Measurements from ENCODE around the gene IFT172. TPM values are rescaled to one million over a fixed set of nuclear protein-coding genes. Genes with fewer than 3 reads are reported as not detected.

IFT172 gene
- 6.0 to 9.0 TPM (median 7.5 TPM) in 5 replicates for total RNA-seq (2022; extraction: Qiagen RNA extraction)

GRCh38 chr2:27489498-27490397 lies at the start of gene IFT172:
Gene IFT172 (minus strand): TSS chr2:27489743. CDS start chr2:27489653, 90 bp downstream.

GRCh38 chr2:27496357-27497287 lies 7.1 kb upstream of the IFT172 start, which contains the start of gene GCKR:
Gene GCKR (plus strand): TSS chr2:27496839. CDS start chr2:27496905, 66 bp downstream.

GRCh38 chr2:27494944-27495554 lies 5.5 kb upstream of the IFT172 start, which contains the start of gene FNDC4:
Gene FNDC4 (minus strand): TSS chr2:27495200. CDS start chr2:27494679, 521 bp downstream.

GRCh38 chr2:27441958-27442919 lies 47.3 kb downstream of the IFT172 start, which contains the start of gene KRTCAP3:
Gene KRTCAP3 (plus strand): TSS chr2:27442381. CDS start chr2:27442413, 32 bp downstream.

GRCh38 chr2:27428213-27428977 lies 61.1 kb downstream of the IFT172 start, which contains the start of gene NRBP1:
Gene NRBP1 (plus strand): TSS chr2:27428631. CDS start chr2:27433274, 4,643 bp downstream.

GRCh38 chr2:27409321-27410073 lies 80.0 kb downstream of the IFT172 start, which contains the start of gene PPM1G:
Gene PPM1G (minus strand): TSS chr2:27409591. CDS start chr2:27409422, 169 bp downstream.

Other genes starting within 250 kb of the IFT172 start
- gene SLC30A3, start 226.7 kb downstream of the IFT172 start, total RNA-seq (2022; extraction: Qiagen RNA extraction): 1.8 to 3.4 TPM (median 3.3 TPM) in 5 replicates
- not detected in 5 replicates for gene DNAJC5G, start 214.3 kb downstream of the IFT172 start, total RNA-seq (2022; extraction: Qiagen RNA extraction)
- gene TRIM54, start 207.3 kb downstream of the IFT172 start, total RNA-seq (2022; extraction: Qiagen RNA extraction): 0.67 to 1.2 TPM (median 0.81 TPM) in 5 replicates
- 0.63 to 2.5 TPM (median 1.7 TPM) in 5 replicates for gene UCN, start 181.3 kb downstream of the IFT172 start, total RNA-seq (2022; extraction: Qiagen RNA extraction)
- 76.2 to 97.2 TPM (median 87.4 TPM) in 5 replicates for gene MPV17, start 166.6 kb downstream of the IFT172 start, total RNA-seq (2022; extraction: Qiagen RNA extraction)
- gene GTF3C2, start 133.0 kb downstream of the IFT172 start, total RNA-seq (2022; extraction: Qiagen RNA extraction): 57.2 to 68.7 TPM (median 63.7 TPM) in 5 replicates
- 51.5 to 60.8 TPM (median 57.1 TPM) in 5 replicates for gene EIF2B4, start 119.4 kb downstream of the IFT172 start, total RNA-seq (2022; extraction: Qiagen RNA extraction)
- gene SNX17, start 119.1 kb downstream of the IFT172 start, total RNA-seq (2022; extraction: Qiagen RNA extraction): 124 to 133 TPM (median 128 TPM) in 5 replicates
- gene ZNF513, start 109.0 kb downstream of the IFT172 start, total RNA-seq (2022; extraction: Qiagen RNA extraction): 11.5 to 15.4 TPM (median 13.4 TPM) in 5 replicates
- 152 to 176 TPM (median 176 TPM) in 5 replicates for gene PPM1G, start 80.2 kb downstream of the IFT172 start, total RNA-seq (2022; extraction: Qiagen RNA extraction)
- gene NRBP1, start 61.1 kb downstream of the IFT172 start, total RNA-seq (2022; extraction: Qiagen RNA extraction): 119 to 140 TPM (median 133 TPM) in 5 replicates
- 0.39 to 0.87 TPM (median 0.45 TPM) in 5 replicates for gene KRTCAP3, start 47.4 kb downstream of the IFT172 start, total RNA-seq (2022; extraction: Qiagen RNA extraction)
- 3.8 to 5.3 TPM (median 4.5 TPM) in 5 replicates for gene FNDC4, start 5.5 kb upstream of the IFT172 start, total RNA-seq (2022; extraction: Qiagen RNA extraction)
- gene GCKR, start 7.1 kb upstream of the IFT172 start, total RNA-seq (2022; extraction: Qiagen RNA extraction): 0.13 to 0.20 TPM (median 0.13 TPM) in 5 replicates
- gene ZNF512, start 93.3 kb upstream of the IFT172 start, total RNA-seq (2022; extraction: Qiagen RNA extraction): 18.2 to 21.6 TPM (median 19.3 TPM) in 5 replicates
- 3.5 to 4.8 TPM (median 3.8 TPM) in 5 replicates for gene CCDC121, start 139.3 kb upstream of the IFT172 start, total RNA-seq (2022; extraction: Qiagen RNA extraction)
- gene GPN1, start 139.3 kb upstream of the IFT172 start, total RNA-seq (2022; extraction: Qiagen RNA extraction): 56.4 to 64.0 TPM (median 57.1 TPM) in 5 replicates
- 26.6 to 33.0 TPM (median 32.4 TPM) in 5 replicates for gene SUPT7L, start 173.9 kb upstream of the IFT172 start, total RNA-seq (2022; extraction: Qiagen RNA extraction)
- gene SLC4A1AP, start 174.1 kb upstream of the IFT172 start, total RNA-seq (2022; extraction: Qiagen RNA extraction): 30.4 to 33.5 TPM (median 32.9 TPM) in 5 replicates